B cell (primary cell): Measurements from ENCODE around the gene ZNF423. TPM values are rescaled to one million over a fixed set of nuclear protein-coding genes. Genes with fewer than 3 reads are reported as not detected.

Source experiments
- ATAC-seq: fragments of 200-7000 bp; cut with Tn5 transposase; one replicate; pipeline ENCODE4 v1.10.0; 2021; ENCODE audit warnings: low read depth, mild to moderate bottlenecking, moderate number of reproducible peaks, moderate library complexity
- CTCF ChIA-PET: fragments of 350-600 bp; sonication (Branson Sonifier 250); formaldehyde crosslinking; loops from one replicate; lab custom pipeline; 2021; ENCODE audit warnings: antibody characterized with exemption, inconsistent platforms; lab: Charles Lee
- POLR2A ChIA-PET: fragments of 350-600 bp; sonication (Branson Sonifier 250); formaldehyde crosslinking; loops from one replicate; lab custom pipeline; 2021; ENCODE audit warnings: antibody characterized with exemption; lab: Charles Lee
- DNase-seq: peaks from one replicate; pipeline ENCODE4 v3.0.0; 2013
- H2AFZ ChIP-seq: 2 replicates; pipeline ENCODE4 v1.6.1; 2012; ENCODE audit warnings: mild to moderate bottlenecking, low read depth, low read length; ENCODE audit not compliant: insufficient read depth, poor library complexity, severe bottlenecking
- H3K27ac ChIP-seq, 2 donors: 1 replicate in 1 of 2; 2 replicates in 1 of 2; pipeline ENCODE4 v1.5.1; 2012 to 2013; ENCODE audit warnings: low read length in 2 of 2, mild to moderate bottlenecking in 2 of 2, moderate library complexity in 1 of 2
- H3K27me3 ChIP-seq, 4 experiments: fragments of 200-600 bp in 1 of 4; sonication (generic) in 1 of 4; replicated peaks in 1 of 4; 1 replicate in 2 of 4; 2 replicates in 2 of 4; pipeline versions ENCODE4 v1.6.1 to v1.7.0; 2013 to 2016; ENCODE audit warnings: low read length in 3 of 4, mild to moderate bottlenecking in 2 of 4, mixed read lengths in 1 of 4, moderate library complexity in 1 of 4; ENCODE audit not compliant: insufficient read depth in 4 of 4, control insufficient read depth in 3 of 4; ENCODE audit errors: control extremely low read depth in 1 of 4
- H3K36me3 ChIP-seq, 2 experiments: replicated peaks in 1 of 2; 1 replicate in 1 of 2; 2 replicates in 1 of 2; pipeline versions ENCODE4 v1.6.1 to v1.7.1; 2013; ENCODE audit warnings: low read length in 1 of 2; ENCODE audit not compliant: insufficient read depth in 2 of 2, control insufficient read depth in 1 of 2; ENCODE audit errors: control extremely low read depth in 1 of 2, extremely low read depth in 1 of 2
- H3K4me1 ChIP-seq, 2 donors: fragments of 200-600 bp in 1 of 2; sonication (generic) in 1 of 2; 1 replicate in 1 of 2; 2 replicates in 1 of 2; pipeline versions ENCODE4 v1.5.1 to v1.6.1; 2013 to 2017; ENCODE audit warnings: low read length in 2 of 2; ENCODE audit not compliant: control insufficient read depth in 2 of 2, insufficient read depth in 2 of 2
- H3K4me2 ChIP-seq: replicated peaks from 2 replicates; pipeline ENCODE3; 2012; ENCODE audit warnings: mild to moderate bottlenecking, low read depth, low read length; ENCODE audit not compliant: poor library complexity, severe bottlenecking
- H3K4me3 ChIP-seq, 5 experiments: fragments of 200-600 bp in 1 of 5; sonication (generic) in 1 of 5; 1 replicate in 3 of 5; 2 replicates in 2 of 5; pipeline versions ENCODE4 v1.5.1 to v1.7.0; 2011 to 2016; ENCODE audit warnings: low read length in 4 of 5, mild to moderate bottlenecking in 4 of 5, low read depth in 2 of 5, control low read depth in 1 of 5, moderate library complexity in 1 of 5; ENCODE audit not compliant: insufficient read depth in 1 of 5; ENCODE audit errors: control extremely low read depth in 1 of 5, extremely low read depth in 1 of 5
- H3K79me2 ChIP-seq: fragments of 200-600 bp; sonication (generic); one replicate; pipeline ENCODE4 v1.6.0; 2016; ENCODE audit warnings: low read length; ENCODE audit not compliant: control insufficient read depth, insufficient read depth
- H3K9ac ChIP-seq: fragments of 200-600 bp; sonication (generic); 2 replicates; pipeline ENCODE4 v1.6.1; 2017; ENCODE audit warnings: mild to moderate bottlenecking, low read length, moderate library complexity
- H3K9me3 ChIP-seq, 3 donors: one replicate each; pipeline versions ENCODE4 v1.6.1 to v1.7.1; 2013; ENCODE audit warnings: low read length in 2 of 3; ENCODE audit not compliant: control insufficient read depth in 2 of 3, insufficient read depth in 1 of 3; ENCODE audit errors: control extremely low read depth in 1 of 3
- H4K20me1 ChIP-seq: 2 replicates; pipeline ENCODE4 v1.6.0; 2012; ENCODE audit warnings: mild to moderate bottlenecking, low read length; ENCODE audit not compliant: insufficient read depth, control insufficient read depth, poor library complexity, severe bottlenecking
- H3K27ac Mint-ChIP-seq: one replicate; pipeline ENCODE4 v1.8.0; 2021; ENCODE audit warnings: mixed read lengths
- H3K27me3 Mint-ChIP-seq: one replicate; pipeline ENCODE4 v1.8.0; 2021; ENCODE audit warnings: mixed read lengths
- H3K4me1 Mint-ChIP-seq: one replicate; pipeline ENCODE4 v1.8.0; 2021; ENCODE audit warnings: mixed read lengths
- H3K4me3 Mint-ChIP-seq: one replicate; pipeline ENCODE4 v1.8.0; 2021; ENCODE audit warnings: mixed read lengths
- H3K9me3 Mint-ChIP-seq: one replicate; pipeline ENCODE4 v1.8.0; 2022; ENCODE audit warnings: mixed read lengths; ENCODE audit not compliant: insufficient read depth
- CTCF ChIP-seq: fragments of 200-600 bp; IDR thresholded peaks from one replicate; pipeline ENCODE4 v1.8.0; 2022; ENCODE audit warnings: antibody characterized with exemption, mild to moderate bottlenecking
- EZH2 ChIP-seq: IDR thresholded peaks from 2 replicates; pipeline ENCODE4 v1.6.1; 2012; ENCODE audit warnings: borderline replicate concordance, low read depth, mild to moderate bottlenecking, moderate library complexity, low read length; ENCODE audit not compliant: insufficient read depth, poor library complexity, severe bottlenecking
- WGBS: methylation state at CpG from one replicate; pipeline ENCODE4 v1.1.5; 2013; ENCODE audit warnings: missing lambda C conversion rate; ENCODE audit not compliant: insufficient coverage; 5-methylcytosine and 5-hydroxymethylcytosine counted together
- intact Hi-C: fragments of 100-400 bp; cut with micrococcal nuclease; formaldehyde crosslinking; loops from one replicate; pipeline ENCODE4 v1.10.0; 2022
- polyA plus RNA-seq: library from polyadenylated mRNA; depleted of rRNA; stranded (reverse); fragments of >200 nt; gene quantifications from 2 replicates; pipeline ENCODE4 v1.2.3, GENCODE V29; 2012
- total RNA-seq, 2 donors: library from RNA; stranded (reverse); fragments of 120-200 nt in 1 of 2; gene quantifications; 1 replicate in 1 of 2; 2 replicates in 1 of 2; pipeline versions ENCODE4 v1.2.3 to v1.2.4, GENCODE V29; 2013 to 2022

Gene ZNF423
- total and polyA plus RNA-seq, 2 donors (not counting 1 experiment from before 2014, with no cell fraction given), result not detected

GRCh38 chr16:49717689-49718088 lies 138.2 kb downstream of the ZNF423 start:
- intact Hi-C loops, result no loop called here
- Mint-ChIP-seq H3K9me3 (peaks cover 2% of the 10 kb centered on the region), H3K4me3 (no peak overlapping the region), H3K27me3 (no peaks in the 10 kb centered on the region), H3K4me1 (no peaks in the 10 kb centered on the region), H3K27ac (no peak overlapping the region)
- no peaks in the 10 kb centered on the region for H4K20me1 ChIP-seq
- H3K9me3 ChIP-seq, result no peaks in the 10 kb centered on the region
- H3K9ac ChIP-seq, result no peak overlapping the region
- H3K4me3 ChIP-seq, result no peak overlapping the region
- DNase-seq (no peak), ATAC-seq (no peak)
- H3K4me2 ChIP-seq, result no peak overlapping the region
- no peak for TF ChIP-seq CTCF
- TF ChIP-seq EZH2, result no peak
- no peaks in the 10 kb centered on the region for H3K4me1 ChIP-seq
- H3K36me3 ChIP-seq, result no peaks in the 10 kb centered on the region
- POLR2A ChIA-PET, result no interaction called here
- H3K27me3 ChIP-seq, result no peaks in the 10 kb centered on the region
- CTCF ChIA-PET, result no interaction called here
- no peak overlapping the region for H2AFZ ChIP-seq
- WGBS, result 88% methylated on average over 4 of the region's 4 CpGs
- no peak overlapping the region for H3K27ac ChIP-seq
- H3K79me2 ChIP-seq, result no peaks in the 10 kb centered on the region

- POLR2A ChIA-PET, result no interaction called here
- no peak for ATAC-seq
Measured at GRCh38 chr16:49716339-49716934, 139.5 kb downstream of the ZNF423 start.

More at GRCh38 chr16:49716339-49716934, 139.5 kb downstream of the ZNF423 start:
- intact Hi-C loops, result no loop called here
- no peak overlapping the region for H3K4me3 Mint-ChIP-seq
- CTCF ChIA-PET, result no interaction called here
- Histone ChIP-seq H3K9ac (no peak overlapping the region), H3K4me2 (no peak overlapping the region), H4K20me1 (no peaks in the 10 kb centered on the region), H3K79me2 (no peaks in the 10 kb centered on the region), H3K4me3 (no peak overlapping the region), H3K9me3 (no peaks in the 10 kb centered on the region), H3K27me3 (no peaks in the 10 kb centered on the region), H3K36me3 (no peaks in the 10 kb centered on the region), H3K4me1 (no peaks in the 10 kb centered on the region), H2AFZ (no peak overlapping the region), H3K27ac (no peak overlapping the region)
- no peak for TF ChIP-seq EZH2
- no peak for TF ChIP-seq CTCF
- H3K27ac Mint-ChIP-seq, result no peak overlapping the region
- no peaks in the 10 kb centered on the region for H3K9me3 Mint-ChIP-seq
- no peaks in the 10 kb centered on the region for H3K27me3 Mint-ChIP-seq
- 92% methylated on average over 11 of the region's 12 CpGs for WGBS
- H3K4me1 Mint-ChIP-seq, result no peaks in the 10 kb centered on the region
- no peak for DNase-seq
